Glutamatergic neuron (in vitro differentiated cells): ENCODE measurements around the gene GRID1. TPM values are rescaled to one million over a fixed set of nuclear protein-coding genes. Genes with fewer than 3 reads are reported as not detected.

ENCODE experiments used
- DNase-seq: peaks from one replicate; pipeline ENCODE4 v3.0.0; 2022
- H3K27ac Mint-ChIP-seq: one replicate; pipeline ENCODE4 v1.8.0; 2020; ENCODE audit warnings: mild to moderate bottlenecking, mixed read lengths, inconsistent platforms; ENCODE audit not compliant: unreplicated experiment
- H3K27me3 Mint-ChIP-seq: one replicate; pipeline ENCODE4 v1.8.0; 2020; ENCODE audit warnings: mild to moderate bottlenecking, moderate library complexity, mixed read lengths, inconsistent platforms; ENCODE audit not compliant: unreplicated experiment
- H3K36me3 Mint-ChIP-seq: one replicate; pipeline ENCODE4 v1.8.0; 2020; ENCODE audit warnings: mild to moderate bottlenecking, mixed read lengths, inconsistent platforms; ENCODE audit not compliant: unreplicated experiment
- H3K4me1 Mint-ChIP-seq: one replicate; pipeline ENCODE4 v1.8.0; 2020; ENCODE audit warnings: mild to moderate bottlenecking, low read depth, mixed read lengths, inconsistent platforms; ENCODE audit not compliant: unreplicated experiment
- H3K4me3 Mint-ChIP-seq: one replicate; pipeline ENCODE4 v1.8.0; 2020; ENCODE audit warnings: mild to moderate bottlenecking, mixed read lengths, inconsistent platforms; ENCODE audit not compliant: unreplicated experiment
- H3K9me3 Mint-ChIP-seq: one replicate; pipeline ENCODE4 v1.8.0; 2020; ENCODE audit warnings: mild to moderate bottlenecking, moderate library complexity, mixed read lengths, inconsistent platforms; ENCODE audit not compliant: unreplicated experiment
- total RNA-seq: library from RNA; stranded (reverse); fragmentation: NEBNext Ultra II Directional; extraction: Animal tissue kit (Norgen Biotek cat#: 25700); gene quantifications from one replicate; pipeline ENCODE4 v1.2.1, GENCODE V29; 2021; ENCODE audit not compliant: unreplicated experiment
- TF ChIP-seq, protein P1 (sequence below): fragments of 200-600 bp; sonication (generic); IDR thresholded peaks from one replicate; pipeline ENCODE4 v1.5.0; 2021; ENCODE audit not compliant: partially characterized antibody, unreplicated experiment

The GRID1 gene
- total RNA-seq, 1 donor from 2014 or later = 8.0 TPM

DNA sequence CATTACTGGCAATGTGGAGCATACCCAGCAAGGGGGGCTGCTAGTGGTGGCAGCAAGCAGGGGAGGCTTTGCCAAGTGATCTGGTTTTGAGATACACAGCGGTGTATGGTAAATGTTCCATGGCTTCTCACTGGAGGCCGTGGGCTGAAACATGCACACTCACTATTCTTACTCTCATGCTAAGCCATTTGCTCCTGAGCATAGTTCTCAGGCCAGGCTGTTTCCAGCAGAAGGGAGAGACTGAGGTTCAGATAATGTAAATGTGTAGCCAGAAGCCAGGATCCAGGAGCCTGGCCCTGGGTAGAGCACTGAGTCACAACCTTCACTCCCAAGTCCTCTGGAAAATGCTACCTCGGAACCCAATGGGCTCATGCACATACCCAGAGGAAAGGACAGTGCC lies 757.9 kb downstream of the GRID1 start:
- DNase-seq = no peak

DNA sequence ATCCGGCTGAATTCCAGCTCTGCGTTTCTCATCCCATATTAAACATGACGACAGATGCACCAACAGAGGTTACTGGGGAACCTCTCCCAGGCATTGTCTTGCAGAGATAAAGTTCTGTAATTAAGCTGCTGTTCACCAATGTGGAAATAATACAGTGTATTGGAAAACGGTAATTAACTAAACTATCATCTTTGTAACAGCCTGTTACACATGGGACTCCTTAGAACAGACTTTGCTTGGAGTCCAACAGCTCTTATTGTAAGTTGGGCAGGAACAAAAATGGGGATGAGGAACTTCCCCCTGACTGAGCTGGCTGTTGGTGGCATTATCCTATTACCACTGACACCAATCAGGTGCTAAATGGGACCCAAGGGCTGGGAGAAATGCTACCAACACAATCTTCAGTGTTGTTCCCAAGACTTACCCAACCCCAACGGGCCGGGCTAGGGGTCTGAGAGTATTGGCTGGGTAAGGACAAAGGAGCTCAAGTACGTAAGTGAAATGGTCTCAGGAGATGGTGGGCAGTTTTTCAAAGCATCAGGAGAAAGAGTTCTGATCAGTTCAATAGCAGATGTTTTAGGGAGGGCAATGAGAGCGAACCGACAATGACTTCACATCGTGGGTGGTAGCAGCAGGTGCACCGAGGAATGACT lies 759.4 kb downstream of the GRID1 start:
- H3K36me3 Mint-ChIP-seq = no peaks in the 10 kb centered on the region
- DNase-seq = no peak
- H3K4me1 Mint-ChIP-seq = no peaks in the 10 kb centered on the region
- H3K27me3 Mint-ChIP-seq = no peaks in the 10 kb centered on the region
- H3K9me3 Mint-ChIP-seq = peaks cover 2% of the 10 kb centered on the region
- no peak overlapping the region for H3K4me3 Mint-ChIP-seq
- TF ChIP-seq, protein P1, sequence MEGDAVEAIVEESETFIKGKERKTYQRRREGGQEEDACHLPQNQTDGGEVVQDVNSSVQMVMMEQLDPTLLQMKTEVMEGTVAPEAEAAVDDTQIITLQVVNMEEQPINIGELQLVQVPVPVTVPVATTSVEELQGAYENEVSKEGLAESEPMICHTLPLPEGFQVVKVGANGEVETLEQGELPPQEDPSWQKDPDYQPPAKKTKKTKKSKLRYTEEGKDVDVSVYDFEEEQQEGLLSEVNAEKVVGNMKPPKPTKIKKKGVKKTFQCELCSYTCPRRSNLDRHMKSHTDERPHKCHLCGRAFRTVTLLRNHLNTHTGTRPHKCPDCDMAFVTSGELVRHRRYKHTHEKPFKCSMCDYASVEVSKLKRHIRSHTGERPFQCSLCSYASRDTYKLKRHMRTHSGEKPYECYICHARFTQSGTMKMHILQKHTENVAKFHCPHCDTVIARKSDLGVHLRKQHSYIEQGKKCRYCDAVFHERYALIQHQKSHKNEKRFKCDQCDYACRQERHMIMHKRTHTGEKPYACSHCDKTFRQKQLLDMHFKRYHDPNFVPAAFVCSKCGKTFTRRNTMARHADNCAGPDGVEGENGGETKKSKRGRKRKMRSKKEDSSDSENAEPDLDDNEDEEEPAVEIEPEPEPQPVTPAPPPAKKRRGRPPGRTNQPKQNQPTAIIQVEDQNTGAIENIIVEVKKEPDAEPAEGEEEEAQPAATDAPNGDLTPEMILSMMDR = no peak
- no peak overlapping the region for H3K27ac Mint-ChIP-seq

More for the DNA sequence above, 757.9 kb downstream of the GRID1 start:
- H3K9me3 Mint-ChIP-seq = peaks cover 4% of the 10 kb centered on the region
- no peaks in the 10 kb centered on the region for H3K36me3 Mint-ChIP-seq
- H3K27ac Mint-ChIP-seq = no peak overlapping the region
- no peaks in the 10 kb centered on the region for H3K27me3 Mint-ChIP-seq
- TF ChIP-seq, protein P1 = no peak
- no peak overlapping the region for H3K4me3 Mint-ChIP-seq
- no peaks in the 10 kb centered on the region for H3K4me1 Mint-ChIP-seq

DNA sequence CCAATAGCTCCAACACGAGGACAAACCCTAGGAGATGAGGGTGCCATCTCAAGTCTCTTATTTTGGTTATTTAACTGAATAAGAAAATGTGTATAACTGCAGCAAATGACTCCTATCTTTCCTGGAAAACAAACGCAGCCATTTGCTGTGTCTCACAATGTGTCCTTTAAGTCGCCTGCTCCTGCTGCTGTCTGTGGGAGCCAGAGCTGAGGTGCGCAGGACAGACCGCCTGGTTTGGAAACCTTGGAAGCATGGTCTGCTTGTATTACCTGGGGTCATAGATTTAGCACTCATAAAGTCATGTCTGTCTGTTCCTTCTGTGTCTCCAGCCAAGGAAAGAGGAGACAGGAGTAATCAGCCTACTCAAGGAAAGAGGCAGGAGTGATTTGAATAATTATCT lies 760.2 kb downstream of the GRID1 start:
- Mint-ChIP-seq H3K27me3 (no peaks in the 10 kb centered on the region), H3K4me1 (no peaks in the 10 kb centered on the region), H3K9me3 (peaks cover 2% of the 10 kb centered on the region), H3K36me3 (no peaks in the 10 kb centered on the region), H3K27ac (no peak overlapping the region), H3K4me3 (no peak overlapping the region)
- TF ChIP-seq, protein P1 = no peak
- DNase-seq = no peak

DNA sequence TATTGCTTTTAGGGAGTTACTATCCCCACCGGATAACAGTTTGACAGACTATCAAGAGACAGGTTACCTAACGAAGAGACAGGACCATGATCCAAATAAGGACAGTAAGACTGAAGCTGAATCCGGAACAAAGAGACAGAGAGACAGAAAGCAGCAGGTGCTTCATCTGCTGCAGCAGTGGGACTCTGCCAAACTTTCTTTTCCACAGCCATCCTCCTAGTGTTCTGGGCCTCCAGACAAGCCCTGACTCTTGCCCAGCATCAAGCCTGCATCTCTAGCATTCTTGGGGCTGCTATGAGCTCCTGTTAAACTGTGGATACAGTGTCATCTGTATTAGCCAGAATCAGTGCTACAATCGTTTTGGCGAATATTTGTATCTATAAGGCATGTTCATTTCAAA lies 761.7 kb downstream of the GRID1 start:
- H3K27ac Mint-ChIP-seq = no peak overlapping the region
- peaks cover 3% of the 10 kb centered on the region for H3K9me3 Mint-ChIP-seq

DNA sequence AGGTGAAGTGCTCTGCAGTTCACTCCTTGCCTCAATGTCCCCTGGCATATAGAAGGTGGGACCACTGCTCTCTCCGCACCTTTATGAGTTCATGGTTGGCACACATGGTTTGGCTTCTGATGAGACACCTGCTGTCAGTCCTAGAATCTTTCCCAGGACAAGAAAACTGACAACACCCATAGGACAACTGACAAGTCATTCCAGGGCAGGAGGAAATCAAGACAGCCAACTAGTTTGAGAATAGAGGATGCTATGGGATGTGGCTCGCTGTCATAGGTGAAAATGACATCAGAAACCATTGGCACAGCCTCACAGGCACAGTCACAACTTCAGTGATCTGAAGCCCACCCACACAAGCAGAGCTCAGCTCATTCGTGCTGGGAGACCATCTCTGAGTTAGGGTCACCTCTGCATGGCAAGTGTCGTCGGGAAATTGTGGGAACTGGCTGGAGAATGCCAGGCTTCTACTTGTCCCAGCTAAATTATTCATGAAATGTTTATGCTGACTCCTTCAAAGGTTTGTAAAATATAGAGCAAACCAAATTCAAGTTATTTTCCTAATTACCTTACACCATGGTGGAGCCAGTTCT lies 762.4 kb downstream of the GRID1 start:
- H3K36me3 Mint-ChIP-seq = no peaks in the 10 kb centered on the region
- no peak overlapping the region for H3K4me3 Mint-ChIP-seq
- H3K27me3 Mint-ChIP-seq = peaks cover 4% of the 10 kb centered on the region
- TF ChIP-seq, protein P1 = no peak
- peaks cover 9% of the 10 kb centered on the region for H3K4me1 Mint-ChIP-seq
- no peak overlapping the region for H3K27ac Mint-ChIP-seq
- DNase-seq = no peak
- H3K9me3 Mint-ChIP-seq = peaks cover 3% of the 10 kb centered on the region

More for the DNA sequence above, 761.7 kb downstream of the GRID1 start:
- TF ChIP-seq, protein P1 = no peak
- no peak for DNase-seq
- peaks cover 6% of the 10 kb centered on the region for H3K4me1 Mint-ChIP-seq
- no peaks in the 10 kb centered on the region for H3K36me3 Mint-ChIP-seq
- H3K4me3 Mint-ChIP-seq = no peak overlapping the region
- peaks cover 4% of the 10 kb centered on the region for H3K27me3 Mint-ChIP-seq
